ENCODE data around the gene AVPR2.

- TF ChIP-seq, protein P1, sequence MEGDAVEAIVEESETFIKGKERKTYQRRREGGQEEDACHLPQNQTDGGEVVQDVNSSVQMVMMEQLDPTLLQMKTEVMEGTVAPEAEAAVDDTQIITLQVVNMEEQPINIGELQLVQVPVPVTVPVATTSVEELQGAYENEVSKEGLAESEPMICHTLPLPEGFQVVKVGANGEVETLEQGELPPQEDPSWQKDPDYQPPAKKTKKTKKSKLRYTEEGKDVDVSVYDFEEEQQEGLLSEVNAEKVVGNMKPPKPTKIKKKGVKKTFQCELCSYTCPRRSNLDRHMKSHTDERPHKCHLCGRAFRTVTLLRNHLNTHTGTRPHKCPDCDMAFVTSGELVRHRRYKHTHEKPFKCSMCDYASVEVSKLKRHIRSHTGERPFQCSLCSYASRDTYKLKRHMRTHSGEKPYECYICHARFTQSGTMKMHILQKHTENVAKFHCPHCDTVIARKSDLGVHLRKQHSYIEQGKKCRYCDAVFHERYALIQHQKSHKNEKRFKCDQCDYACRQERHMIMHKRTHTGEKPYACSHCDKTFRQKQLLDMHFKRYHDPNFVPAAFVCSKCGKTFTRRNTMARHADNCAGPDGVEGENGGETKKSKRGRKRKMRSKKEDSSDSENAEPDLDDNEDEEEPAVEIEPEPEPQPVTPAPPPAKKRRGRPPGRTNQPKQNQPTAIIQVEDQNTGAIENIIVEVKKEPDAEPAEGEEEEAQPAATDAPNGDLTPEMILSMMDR (IDR thresholded peaks at IDR 0.05; ENCODE audit: low read depth, low read length, missing input control) = no peak
- TF ChIP-seq JUND (IDR thresholded peaks at IDR 0.05) (no peak), EGR1 (IDR thresholded peaks at IDR 0.05; ENCODE audit: low read depth in 2 of 2) (no peak), RAD21 (IDR thresholded peaks at IDR 0.05) (no peak), MAX (IDR thresholded peaks at IDR 0.05) (no peak), FOXA1 (IDR thresholded peaks at IDR 0.05) (no peak), RXRA (IDR thresholded peaks at IDR 0.05) (no peak), YY1 (IDR thresholded peaks at IDR 0.05) (no peak), TAF1 (conservative IDR thresholded peaks at IDR 0.05) (no peak)
- TF ChIP-seq, protein P2, sequence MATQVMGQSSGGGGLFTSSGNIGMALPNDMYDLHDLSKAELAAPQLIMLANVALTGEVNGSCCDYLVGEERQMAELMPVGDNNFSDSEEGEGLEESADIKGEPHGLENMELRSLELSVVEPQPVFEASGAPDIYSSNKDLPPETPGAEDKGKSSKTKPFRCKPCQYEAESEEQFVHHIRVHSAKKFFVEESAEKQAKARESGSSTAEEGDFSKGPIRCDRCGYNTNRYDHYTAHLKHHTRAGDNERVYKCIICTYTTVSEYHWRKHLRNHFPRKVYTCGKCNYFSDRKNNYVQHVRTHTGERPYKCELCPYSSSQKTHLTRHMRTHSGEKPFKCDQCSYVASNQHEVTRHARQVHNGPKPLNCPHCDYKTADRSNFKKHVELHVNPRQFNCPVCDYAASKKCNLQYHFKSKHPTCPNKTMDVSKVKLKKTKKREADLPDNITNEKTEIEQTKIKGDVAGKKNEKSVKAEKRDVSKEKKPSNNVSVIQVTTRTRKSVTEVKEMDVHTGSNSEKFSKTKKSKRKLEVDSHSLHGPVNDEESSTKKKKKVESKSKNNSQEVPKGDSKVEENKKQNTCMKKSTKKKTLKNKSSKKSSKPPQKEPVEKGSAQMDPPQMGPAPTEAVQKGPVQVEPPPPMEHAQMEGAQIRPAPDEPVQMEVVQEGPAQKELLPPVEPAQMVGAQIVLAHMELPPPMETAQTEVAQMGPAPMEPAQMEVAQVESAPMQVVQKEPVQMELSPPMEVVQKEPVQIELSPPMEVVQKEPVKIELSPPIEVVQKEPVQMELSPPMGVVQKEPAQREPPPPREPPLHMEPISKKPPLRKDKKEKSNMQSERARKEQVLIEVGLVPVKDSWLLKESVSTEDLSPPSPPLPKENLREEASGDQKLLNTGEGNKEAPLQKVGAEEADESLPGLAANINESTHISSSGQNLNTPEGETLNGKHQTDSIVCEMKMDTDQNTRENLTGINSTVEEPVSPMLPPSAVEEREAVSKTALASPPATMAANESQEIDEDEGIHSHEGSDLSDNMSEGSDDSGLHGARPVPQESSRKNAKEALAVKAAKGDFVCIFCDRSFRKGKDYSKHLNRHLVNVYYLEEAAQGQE (IDR thresholded peaks at IDR 0.05) = no peak
Observed at GRCh38 chrX:153885208-153885787, 19.2 kb upstream of the AVPR2 start.
